SK-N-MC (cell line): ENCODE measurements around the gene FHOD1.

Source experiments
- EZH2 ChIP-seq: fragments of 200-600 bp; sonication (generic); IDR thresholded peaks from one replicate; pipeline ENCODE4 v1.6.1; 2017; ENCODE audit warnings: antibody characterized with exemption
- FOXP2 ChIP-seq: optimal IDR thresholded peaks from 2 replicates; pipeline ENCODE3; 2011; ENCODE audit warnings: mild to moderate bottlenecking, moderate library complexity; ENCODE audit not compliant: insufficient read depth; ENCODE audit errors: extremely low read length, control extremely low read depth
- POLR2AphosphoS5 ChIP-seq: IDR thresholded peaks from 2 replicates; pipeline ENCODE4 v1.6.1; 2012; ENCODE audit warnings: mild to moderate bottlenecking, low read depth, low read length, borderline replicate concordance

DNA sequence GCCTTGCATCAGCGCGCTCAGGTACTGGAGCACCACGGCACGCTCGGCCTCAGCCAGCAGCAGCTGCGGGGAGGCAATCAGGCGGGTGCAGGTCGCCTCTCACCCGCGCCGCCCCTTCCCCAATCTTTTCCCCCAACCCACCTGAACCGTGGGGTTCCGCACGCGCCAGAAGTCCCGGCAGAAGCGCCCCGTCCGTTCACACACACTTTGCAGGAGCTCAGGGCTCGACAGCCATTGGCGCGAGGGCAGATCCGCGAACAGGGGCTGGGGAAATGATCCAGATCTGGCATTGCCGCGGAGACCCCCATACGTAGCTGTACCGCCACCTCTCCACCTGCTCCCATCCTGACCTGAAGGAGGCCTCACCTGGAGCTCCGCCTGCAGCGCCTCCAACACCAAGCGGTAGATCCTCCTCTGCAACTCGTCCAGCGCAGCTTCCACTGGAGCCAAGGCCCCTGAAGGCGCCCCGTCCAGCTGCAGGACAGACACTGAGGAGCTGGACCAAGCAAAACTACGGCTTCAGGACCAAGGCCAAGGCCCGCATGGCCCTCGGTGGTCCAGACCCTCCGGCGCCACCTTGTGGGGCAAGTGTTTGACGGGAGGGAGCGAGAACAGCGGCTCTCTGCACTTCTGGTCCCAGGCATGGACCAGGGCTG lies 62.2 kb downstream of the FHOD1 start:
- TF ChIP-seq FOXP2 (no peak), EZH2 (no peak), POLR2AphosphoS5 (no peak)
